HG03139 (cell line): ENCODE data around the gene MYT1.
"Not testable (repeated sequence)": the region's sequence is repeated elsewhere in the genome, so short reads cannot be mapped to it uniquely, and the experiment has no call there.

ENCODE experiments used
- ATAC-seq: cut with Tn5 transposase; IDR thresholded peaks from one replicate; pipeline ENCODE4 v1.9.1; 2021; ENCODE audit not compliant: unreplicated experiment

Gene MYT1

GRCh38 chr20:64228751-64229506 lies 64.7 kb downstream of the MYT1 start:
- ATAC-seq, result no peak

- ATAC-seq, result no peak
Observed at GRCh38 chr20:64229507-64230061, 65.3 kb downstream of the MYT1 start.

- ATAC-seq, result no peak
Observed at GRCh38 chr20:64230461-64231145, 66.4 kb downstream of the MYT1 start.

GRCh38 chr20:64231621-64232550 lies 67.6 kb downstream of the MYT1 start:
- no peak for ATAC-seq

GRCh38 chr20:64232794-64233193 lies 68.5 kb downstream of the MYT1 start:
- no peak for ATAC-seq

GRCh38 chr20:64233725-64234124 lies 69.5 kb downstream of the MYT1 start:
- ATAC-seq, result no peak

- no peak for ATAC-seq
Observed at GRCh38 chr20:64234291-64234791, 70.1 kb downstream of the MYT1 start.

GRCh38 chr20:64234921-64235565 lies 70.8 kb downstream of the MYT1 start:
- ATAC-seq, result not testable (repeated sequence)

GRCh38 chr20:64236137-64237088 lies 72.2 kb downstream of the MYT1 start:
- no peak for ATAC-seq

GRCh38 chr20:64237316-64237715 lies 73.1 kb downstream of the MYT1 start:
- ATAC-seq, result no peak

- ATAC-seq, result no peak
Observed at GRCh38 chr20:64238115-64238825, 74.0 kb downstream of the MYT1 start.

GRCh38 chr20:64238851-64239387 lies 74.7 kb downstream of the MYT1 start:
- no peak for ATAC-seq

- ATAC-seq, result no peak
Observed at GRCh38 chr20:64239449-64240242, 75.4 kb downstream of the MYT1 start.

- ATAC-seq, result no peak
Observed at GRCh38 chr20:64240243-64241015, 76.2 kb downstream of the MYT1 start.

- ATAC-seq, result no peak
Observed at GRCh38 chr20:64241061-64241460, 76.8 kb downstream of the MYT1 start.

- ATAC-seq, result no peak
Observed at GRCh38 chr20:64242003-64242796, 77.9 kb downstream of the MYT1 start.
